ENCODE measurements around the gene ADAMTS14. TPM values are rescaled to one million over a fixed set of nuclear protein-coding genes. Genes with fewer than 3 reads are reported as not detected.

ADAMTS14 gene
- total RNA-seq, 2 experiments from 2014 or later, result 0.05 TPM; not detected in 1

DNA sequence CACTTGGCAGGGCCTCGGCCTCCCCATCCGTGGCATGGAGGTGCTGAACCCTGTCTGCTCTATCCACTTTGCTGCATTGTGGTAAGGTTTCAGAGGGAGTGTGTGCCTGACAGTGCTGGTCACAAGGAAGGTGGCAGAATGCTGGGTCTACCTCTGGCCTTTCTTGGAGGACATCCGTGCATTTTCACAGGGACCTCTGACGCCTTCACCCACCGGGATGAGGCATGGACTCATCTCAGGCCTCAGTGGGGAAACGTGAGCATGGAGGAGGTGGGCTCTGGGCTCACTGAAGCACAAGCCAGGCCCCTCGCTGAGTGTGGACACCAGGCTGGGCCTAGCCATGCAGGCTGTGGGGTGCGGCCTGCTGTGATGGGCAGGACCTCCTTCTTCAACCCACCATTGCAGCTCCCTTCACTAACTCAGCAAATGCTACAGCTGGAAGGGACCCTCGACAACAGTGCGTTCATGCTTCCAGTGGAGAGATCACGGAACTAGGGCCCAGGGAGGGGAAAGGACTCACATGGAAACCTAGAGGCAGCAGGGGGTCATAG, 104.2 kb downstream of the ADAMTS14 start:
- no peak overlapping the region for H3K4me3 Mint-ChIP-seq
- H3K9me3 Mint-ChIP-seq (ENCODE audit: insufficient read depth), result no peaks in the 10 kb centered on the region
- H3K27me3 Mint-ChIP-seq (ENCODE audit: low read depth), result no peaks in the 10 kb centered on the region
- H3K27ac Mint-ChIP-seq, result no peak overlapping the region
- POLR2A ChIA-PET, result no interaction called here
- no peaks in the 10 kb centered on the region for H3K4me1 Mint-ChIP-seq (ENCODE audit: low read depth)
- no peaks in the 10 kb centered on the region for H3K36me3 Mint-ChIP-seq (ENCODE audit: low read depth)
- ATAC-seq (no peak), DNase-seq (no peak)
- CTCF ChIA-PET, result no interaction called here

DNA sequence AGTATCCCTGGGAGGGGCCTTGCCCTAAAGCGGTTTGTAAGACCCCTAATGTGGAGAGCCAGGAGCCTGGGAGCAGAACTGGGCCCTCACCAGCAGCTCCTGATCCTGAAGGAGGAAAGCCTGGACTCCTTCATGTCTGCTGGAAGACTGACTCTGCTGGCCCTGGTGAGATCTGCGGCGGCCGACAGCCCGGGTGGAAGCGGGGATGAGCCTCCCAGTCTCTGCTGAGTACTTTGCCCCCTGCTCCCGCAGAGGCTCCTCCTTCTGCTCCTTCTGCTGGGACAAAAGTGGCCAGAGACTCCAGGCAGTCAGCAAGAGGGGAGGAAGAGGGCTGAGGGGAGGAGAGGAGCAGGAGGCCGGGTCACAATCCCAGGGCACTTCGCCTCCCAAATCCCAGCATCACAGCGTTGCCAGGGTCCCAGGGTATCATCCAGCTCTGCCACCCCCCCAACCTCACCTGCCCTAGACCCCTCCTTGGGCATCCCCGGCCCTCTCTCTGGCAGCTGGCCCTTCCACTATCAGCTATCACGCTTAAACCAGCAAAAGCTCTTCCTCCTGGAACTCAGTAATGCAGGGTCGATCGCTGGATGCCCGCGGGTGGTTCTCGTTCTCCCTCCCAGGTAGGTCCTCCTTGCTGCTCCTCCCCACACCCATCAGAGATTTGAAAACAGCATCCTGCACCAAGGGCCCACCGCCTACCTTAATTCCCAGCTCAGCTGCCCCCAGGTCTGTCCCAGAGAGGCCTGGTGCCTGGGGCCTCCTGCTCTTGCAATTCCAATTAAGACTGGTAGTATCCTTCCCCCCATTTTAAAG, 105.0 kb downstream of the ADAMTS14 start:
- no peaks in the 10 kb centered on the region for H3K4me1 Mint-ChIP-seq (ENCODE audit: low read depth)
- no peak overlapping the region for H3K27ac Mint-ChIP-seq
- no peak overlapping the region for H3K4me3 Mint-ChIP-seq
- no peak for ATAC-seq
- no peaks in the 10 kb centered on the region for H3K9me3 Mint-ChIP-seq (ENCODE audit: insufficient read depth)
- POLR2A ChIA-PET, result no interaction called here
- DNase-seq, result no peak
- no peaks in the 10 kb centered on the region for H3K27me3 Mint-ChIP-seq (ENCODE audit: low read depth)
- H3K36me3 Mint-ChIP-seq (ENCODE audit: low read depth), result no peaks in the 10 kb centered on the region
- CTCF ChIA-PET, result interaction anchor here (1.0 kb wide), 1 partner anchor 39 kb away, joined by 3 read pairs; the partner anchor contains the start of gene SGPL1

DNA sequence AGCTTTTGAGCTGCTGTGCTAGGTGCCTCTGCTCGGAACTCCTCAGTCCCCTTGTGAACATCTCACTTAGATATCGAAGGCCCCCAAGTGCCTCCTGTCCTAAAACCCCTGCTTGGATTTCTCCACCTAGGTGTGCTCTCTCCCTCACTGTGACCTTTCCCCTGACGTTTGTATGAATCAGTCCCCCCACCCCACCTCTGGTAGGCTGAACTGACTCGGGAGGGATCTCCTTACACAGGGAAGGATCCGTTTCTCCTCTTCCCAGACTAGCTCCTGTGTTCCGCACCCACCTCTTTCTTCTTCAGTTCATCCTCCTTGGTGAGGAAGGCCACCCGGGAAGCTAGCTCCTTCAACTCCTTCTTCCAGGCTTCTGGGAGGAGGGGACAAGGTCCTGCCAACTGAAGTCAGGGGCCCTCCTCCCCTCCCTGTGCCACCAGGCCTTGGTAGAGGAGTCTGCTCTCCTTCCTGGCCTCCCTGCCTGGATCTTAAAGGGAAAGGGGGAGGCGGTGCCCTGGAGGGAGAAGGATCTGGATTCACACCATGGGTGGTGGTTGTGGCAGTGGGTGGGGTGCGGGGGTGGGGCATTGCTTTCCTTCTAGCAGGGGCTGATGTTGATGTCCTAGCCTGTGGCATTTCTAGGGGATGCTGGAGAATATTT, 106.1 kb downstream of the ADAMTS14 start:
- no peaks in the 10 kb centered on the region for H3K4me1 Mint-ChIP-seq (ENCODE audit: low read depth)

DNA sequence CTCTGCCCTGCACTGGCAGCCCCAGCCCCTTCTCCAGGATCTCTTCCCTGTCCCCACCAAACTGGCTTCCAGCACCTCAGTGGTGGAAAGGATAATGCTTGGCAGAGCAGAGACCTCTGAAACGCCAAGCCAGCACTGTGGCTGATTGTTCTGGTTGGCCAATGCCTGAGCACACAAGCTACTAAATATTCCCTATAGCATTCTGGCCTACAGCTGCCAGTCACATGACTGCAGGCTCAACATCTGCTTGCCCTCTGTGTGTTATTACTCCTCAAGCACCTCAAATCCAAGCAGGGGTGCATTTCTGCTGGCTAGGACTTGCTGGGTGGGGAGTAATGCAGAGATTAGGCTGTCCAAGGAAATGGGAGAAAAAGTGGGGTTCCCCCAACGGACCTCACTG, 106.8 kb downstream of the ADAMTS14 start:
- no peaks in the 10 kb centered on the region for H3K9me3 Mint-ChIP-seq (ENCODE audit: insufficient read depth)
- H3K36me3 Mint-ChIP-seq (ENCODE audit: low read depth), result no peaks in the 10 kb centered on the region
- H3K4me3 Mint-ChIP-seq, result no peak overlapping the region
- H3K4me1 Mint-ChIP-seq (ENCODE audit: low read depth), result no peaks in the 10 kb centered on the region
- CTCF ChIA-PET, result interaction anchor here (1.0 kb wide), 1 partner anchor 20 kb away, joined by 3 read pairs; no protein-coding TSS in a partner anchor
- POLR2A ChIA-PET, result no interaction called here
- ATAC-seq, result no peak
- peaks cover 7% of the 10 kb centered on the region for H3K27me3 Mint-ChIP-seq (ENCODE audit: low read depth)
- H3K27ac Mint-ChIP-seq, result no peak overlapping the region
- DNase-seq, result no peak

More for the DNA sequence above, 106.1 kb downstream of the ADAMTS14 start:
- ATAC-seq (no peak), DNase-seq (no peak)
- H3K9me3 Mint-ChIP-seq (ENCODE audit: insufficient read depth), result no peaks in the 10 kb centered on the region
- no peak overlapping the region for H3K27ac Mint-ChIP-seq
- peaks cover 3% of the 10 kb centered on the region for H3K27me3 Mint-ChIP-seq (ENCODE audit: low read depth)
- H3K36me3 Mint-ChIP-seq (ENCODE audit: low read depth), result no peaks in the 10 kb centered on the region
- CTCF ChIA-PET, result interaction anchor here (1.0 kb wide), 2 partner anchors 20 to 38 kb away, joined by 3 read pairs; partner anchors contain the start of gene SGPL1
- no peak overlapping the region for H3K4me3 Mint-ChIP-seq
- POLR2A ChIA-PET, result interaction anchor here (0.6 kb wide), 1 partner anchor 284 kb away, joined by 4 read pairs; no protein-coding TSS in a partner anchor

DNA sequence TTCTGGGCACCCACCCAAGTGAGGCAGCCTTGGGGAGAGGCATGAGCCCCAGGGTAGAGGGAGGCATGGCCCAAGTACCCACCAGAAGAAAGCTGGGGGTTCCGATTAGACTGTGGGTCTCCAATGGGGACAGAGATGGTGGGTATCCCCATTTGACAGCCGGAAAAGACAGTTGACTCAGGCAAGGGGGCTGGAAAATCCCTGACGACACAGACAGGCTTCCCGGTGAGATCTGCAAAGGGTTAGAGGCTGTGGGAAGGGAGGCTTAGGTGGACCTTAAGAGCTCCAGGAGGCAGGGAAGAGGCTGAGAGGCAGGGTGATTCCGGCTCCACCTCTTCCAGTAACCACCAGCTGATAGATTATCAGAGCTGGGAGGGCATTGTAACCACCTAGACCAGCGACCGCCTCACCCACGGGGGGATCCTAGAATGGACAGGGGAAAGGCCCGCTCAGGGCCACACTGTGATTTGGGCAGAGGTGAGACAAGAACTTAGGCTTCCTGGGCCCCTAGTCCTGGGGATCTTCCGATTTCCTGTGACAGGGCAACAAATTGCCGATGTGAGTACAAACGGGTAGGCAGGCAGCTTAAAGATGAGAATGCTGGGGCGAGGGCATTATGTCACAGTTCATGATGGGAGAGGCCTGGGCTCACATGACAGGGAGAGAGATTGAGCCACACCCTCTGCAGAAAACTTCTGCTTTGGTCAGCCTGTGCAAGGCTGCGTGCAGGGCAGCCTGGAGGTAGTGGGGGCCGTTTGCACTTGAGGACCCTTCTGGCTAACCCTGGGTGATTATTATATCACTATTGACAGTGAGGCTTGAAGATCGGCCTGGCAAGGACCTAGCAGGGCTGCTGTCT, 107.4 kb downstream of the ADAMTS14 start:
- DNase-seq (no peak), ATAC-seq (no peak)
- Mint-ChIP-seq H3K4me1 (ENCODE audit: low read depth) (peaks cover 4% of the 10 kb centered on the region), H3K9me3 (ENCODE audit: insufficient read depth) (no peaks in the 10 kb centered on the region), H3K27me3 (ENCODE audit: low read depth) (peaks cover 7% of the 10 kb centered on the region), H3K4me3 (no peak overlapping the region), H3K36me3 (ENCODE audit: low read depth) (no peaks in the 10 kb centered on the region), H3K27ac (no peak overlapping the region)
- ChIA-PET POLR2A (no interaction called here), CTCF (no interaction called here)

DNA sequence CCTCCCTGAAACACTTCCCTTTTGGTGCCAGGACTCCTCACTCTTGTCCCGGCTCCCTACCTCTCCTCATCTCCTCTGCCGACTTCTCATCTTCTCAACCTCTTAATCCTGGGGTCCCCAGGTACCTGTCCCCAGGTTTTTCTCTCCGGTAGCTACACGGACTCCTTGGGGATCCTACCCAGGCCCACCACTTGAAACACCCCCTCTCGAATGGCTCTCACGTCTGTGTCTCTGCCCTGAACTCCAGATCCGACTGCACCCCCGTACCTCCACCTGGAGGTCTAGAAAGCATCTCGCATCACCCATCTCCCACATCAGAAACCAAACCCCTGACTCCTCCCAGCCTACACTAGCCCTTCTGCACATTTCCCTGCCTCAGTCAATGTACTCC, 108.1 kb downstream of the ADAMTS14 start:
- H3K9me3 Mint-ChIP-seq (ENCODE audit: insufficient read depth), result no peaks in the 10 kb centered on the region
- ATAC-seq (no peak), DNase-seq (no peak)
- no peaks in the 10 kb centered on the region for H3K36me3 Mint-ChIP-seq (ENCODE audit: low read depth)
- POLR2A ChIA-PET, result no interaction called here
- no peak overlapping the region for H3K4me3 Mint-ChIP-seq
- H3K4me1 Mint-ChIP-seq (ENCODE audit: low read depth), result peaks cover 10% of the 10 kb centered on the region
- CTCF ChIA-PET, result no interaction called here
- peaks cover 7% of the 10 kb centered on the region for H3K27me3 Mint-ChIP-seq (ENCODE audit: low read depth)
- H3K27ac Mint-ChIP-seq, result no peak overlapping the region

DNA sequence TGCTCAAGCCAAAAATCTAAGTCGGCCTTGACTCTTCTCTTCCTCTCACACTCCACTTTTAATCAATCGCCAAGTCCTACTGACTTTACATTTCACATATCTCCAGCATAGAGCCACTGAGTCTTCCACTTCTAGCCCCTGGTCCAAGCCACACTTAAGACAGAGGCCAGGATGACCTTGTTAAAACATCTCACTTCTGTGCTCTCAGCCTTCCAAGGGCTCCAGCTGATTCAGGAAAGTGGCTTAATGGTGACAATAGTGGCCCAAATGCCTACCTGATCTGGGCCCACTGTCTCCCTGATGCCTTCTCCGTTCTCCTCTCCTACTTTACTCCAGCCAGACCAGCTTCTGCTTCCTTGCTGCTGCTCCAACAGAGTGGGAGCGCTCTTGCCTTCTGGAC, 108.5 kb downstream of the ADAMTS14 start:
- no peaks in the 10 kb centered on the region for H3K9me3 Mint-ChIP-seq (ENCODE audit: insufficient read depth)
- H3K27me3 Mint-ChIP-seq (ENCODE audit: low read depth), result peaks cover 7% of the 10 kb centered on the region
- no peak for ATAC-seq
- CTCF ChIA-PET, result no interaction called here
- H3K27ac Mint-ChIP-seq, result no peak overlapping the region
- no peak overlapping the region for H3K4me3 Mint-ChIP-seq
- H3K36me3 Mint-ChIP-seq (ENCODE audit: low read depth), result no peaks in the 10 kb centered on the region
- POLR2A ChIA-PET, result no interaction called here
- no peak for DNase-seq
- H3K4me1 Mint-ChIP-seq (ENCODE audit: low read depth), result peaks cover 15% of the 10 kb centered on the region

DNA sequence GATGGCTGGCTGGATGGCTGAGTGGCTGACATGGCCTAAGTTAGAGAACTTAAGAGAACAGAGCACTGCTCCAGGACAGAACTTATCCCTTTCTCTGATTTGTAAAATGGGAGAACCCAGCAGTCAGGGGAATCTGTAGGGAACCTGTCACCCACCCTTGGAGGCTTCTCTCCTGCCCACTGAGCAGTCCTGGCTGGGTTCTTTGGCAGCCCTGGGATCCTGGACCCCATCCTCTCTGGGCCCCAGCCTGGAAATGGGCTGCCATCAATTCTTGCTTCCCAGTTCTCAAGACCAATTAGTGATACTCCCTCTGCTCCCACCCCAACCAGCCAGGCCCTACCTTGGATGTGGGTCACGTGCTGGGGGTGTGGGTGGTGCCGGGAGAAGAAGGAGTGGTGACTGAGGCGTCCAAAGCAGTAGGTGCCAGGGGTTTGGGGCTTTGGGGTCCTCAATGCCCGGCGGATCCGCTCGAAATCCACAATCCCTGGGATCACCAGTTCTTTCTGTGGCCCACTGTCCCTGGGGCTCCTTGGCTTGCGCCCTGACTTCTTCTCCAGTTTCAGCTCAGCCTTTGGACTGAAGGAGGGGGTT, 109.2 kb downstream of the ADAMTS14 start:
- DNase-seq, result no peak
- no peaks in the 10 kb centered on the region for H3K36me3 Mint-ChIP-seq (ENCODE audit: low read depth)
- H3K9me3 Mint-ChIP-seq (ENCODE audit: insufficient read depth), result no peaks in the 10 kb centered on the region
- no peak overlapping the region for H3K27ac Mint-ChIP-seq
- no peak overlapping the region for H3K4me3 Mint-ChIP-seq
- H3K4me1 Mint-ChIP-seq (ENCODE audit: low read depth), result peaks cover 22% of the 10 kb centered on the region
- no peak for ATAC-seq
- ChIA-PET CTCF (interaction anchor here (1.1 kb wide), 1 partner anchor 222 kb away, joined by 3 read pairs; no protein-coding TSS in a partner anchor), POLR2A (no interaction called here)
- peaks cover 7% of the 10 kb centered on the region for H3K27me3 Mint-ChIP-seq (ENCODE audit: low read depth)

DNA sequence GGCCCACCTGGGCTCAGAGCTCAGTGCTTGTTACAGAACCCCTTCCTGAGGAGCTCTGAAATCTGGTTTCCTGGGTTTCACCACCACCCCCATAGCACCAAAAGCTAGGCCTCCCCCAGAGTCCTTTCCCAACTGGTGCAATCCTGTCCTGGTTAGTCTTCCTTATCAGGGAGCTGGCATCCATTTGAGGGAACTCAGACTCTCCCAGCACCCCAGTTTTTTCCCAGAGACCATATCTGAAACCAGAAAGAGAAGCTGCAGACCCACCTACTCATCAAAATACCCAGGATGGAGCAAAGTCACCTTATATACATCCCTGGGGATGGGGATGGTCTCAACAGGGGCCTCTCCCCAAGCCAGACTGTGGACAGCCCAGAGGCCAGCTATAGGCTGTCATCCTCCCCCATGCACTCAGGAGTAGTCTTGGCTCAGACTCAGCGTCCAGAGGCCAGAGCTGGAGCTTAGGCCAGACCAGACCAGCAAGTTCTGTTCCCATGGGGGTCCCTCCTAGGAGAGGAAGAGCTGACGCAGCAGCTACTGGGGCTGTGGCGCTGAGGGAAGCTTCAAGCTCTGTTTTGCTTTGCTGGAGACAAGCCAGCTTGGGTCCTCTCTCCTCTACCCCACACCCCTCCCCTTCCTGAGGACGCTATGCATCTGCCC, 109.9 kb downstream of the ADAMTS14 start:
- Mint-ChIP-seq H3K36me3 (ENCODE audit: low read depth) (no peaks in the 10 kb centered on the region), H3K27me3 (ENCODE audit: low read depth) (peaks cover 7% of the 10 kb centered on the region), H3K4me3 (no peak overlapping the region), H3K9me3 (ENCODE audit: insufficient read depth) (no peaks in the 10 kb centered on the region), H3K27ac (no peak overlapping the region), H3K4me1 (ENCODE audit: low read depth) (peaks cover 29% of the 10 kb centered on the region)
- ChIA-PET CTCF (interaction anchor here (1.1 kb wide), 1 partner anchor 223 kb away, joined by 3 read pairs; no protein-coding TSS in a partner anchor), POLR2A (no interaction called here)
- no peak for ATAC-seq
- no peak for DNase-seq

DNA sequence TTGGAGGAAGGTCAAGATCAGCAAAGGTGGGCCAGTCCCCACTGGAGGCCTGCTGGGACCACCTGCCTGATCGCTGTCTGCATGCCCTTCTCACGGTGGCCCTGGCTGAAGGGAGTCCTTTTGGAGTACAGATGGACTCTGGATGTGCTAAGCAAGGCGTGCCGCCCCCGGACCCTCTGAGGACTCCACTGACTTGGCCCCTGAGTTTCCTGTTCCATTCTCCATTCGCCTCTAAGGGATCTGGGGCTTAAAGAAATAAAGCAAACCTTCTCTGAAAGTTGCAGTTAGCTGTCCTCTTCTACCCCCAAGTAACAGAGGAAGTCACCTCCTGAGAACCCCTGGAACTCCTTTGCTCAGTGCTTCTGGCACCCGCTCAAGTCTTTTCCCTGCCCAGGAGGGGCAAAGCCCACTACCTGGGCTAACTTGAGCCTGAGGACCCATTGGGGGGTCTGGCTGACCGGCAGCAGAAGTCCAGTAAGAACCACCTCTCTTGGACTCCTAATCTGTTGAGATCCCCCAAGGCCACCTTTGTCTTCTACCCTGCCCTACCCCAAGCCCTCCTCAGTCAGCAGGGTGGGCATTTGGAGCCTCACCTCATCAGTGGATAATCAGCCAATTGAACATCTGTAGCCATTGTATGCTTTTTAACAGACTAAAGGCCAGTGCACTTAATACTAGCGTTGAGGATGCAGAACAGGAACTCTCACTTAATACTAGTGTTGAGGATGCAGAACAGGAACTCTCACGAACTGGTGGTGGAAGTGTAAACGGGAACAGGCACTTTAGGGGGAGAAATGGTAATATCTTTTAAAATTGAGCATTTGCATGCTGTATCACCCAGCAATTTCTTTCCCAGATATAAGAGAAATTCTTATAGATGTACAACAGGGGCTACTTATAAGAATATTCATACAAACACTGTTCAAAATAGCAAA, 110.7 kb downstream of the ADAMTS14 start:
- CTCF ChIA-PET, result no interaction called here
- ATAC-seq, result no peak
- no peaks in the 10 kb centered on the region for H3K9me3 Mint-ChIP-seq (ENCODE audit: insufficient read depth)
- no peaks in the 10 kb centered on the region for H3K36me3 Mint-ChIP-seq (ENCODE audit: low read depth)
- POLR2A ChIA-PET, result no interaction called here
- no peak overlapping the region for H3K27ac Mint-ChIP-seq
- DNase-seq, result no peak
- H3K4me3 Mint-ChIP-seq, result no peak overlapping the region
- H3K27me3 Mint-ChIP-seq (ENCODE audit: low read depth), result peaks cover 7% of the 10 kb centered on the region
- H3K4me1 Mint-ChIP-seq (ENCODE audit: low read depth), result peaks cover 32% of the 10 kb centered on the region
